NCI-H2196 (cell line): ENCODE results near the gene SORCS2.

ENCODE experiments used
- DNase-seq: peaks from one replicate; lab custom pipeline; 2025; ENCODE audit not compliant: unreplicated experiment; lab: John Stamatoyannopoulos, UW

The SORCS2 gene

GRCh38 chr4:7322166-7322991 lies 130.0 kb downstream of the SORCS2 start:
- DNase-seq = no peak

GRCh38 chr4:7323461-7323871 lies 131.1 kb downstream of the SORCS2 start:
- DNase-seq = no peak

- DNase-seq = peak; percentile 27
Measured at GRCh38 chr4:7323872-7324650, 131.7 kb downstream of the SORCS2 start.

GRCh38 chr4:7324651-7325121 lies 132.3 kb downstream of the SORCS2 start:
- DNase-seq = no peak

GRCh38 chr4:7325541-7325940 lies 133.2 kb downstream of the SORCS2 start:
- DNase-seq = no peak

- no peak for DNase-seq
Measured at GRCh38 chr4:7326306-7326692, 134.0 kb downstream of the SORCS2 start.

GRCh38 chr4:7326693-7327340 lies 134.5 kb downstream of the SORCS2 start:
- no peak for DNase-seq

- no peak for DNase-seq
Measured at GRCh38 chr4:7327341-7327885, 135.1 kb downstream of the SORCS2 start.

- no peak for DNase-seq
Measured at GRCh38 chr4:7328162-7328912, 136.0 kb downstream of the SORCS2 start.

GRCh38 chr4:7328913-7329638 lies 136.7 kb downstream of the SORCS2 start:
- DNase-seq = no peak

GRCh38 chr4:7330031-7330596 lies 137.8 kb downstream of the SORCS2 start:
- no peak for DNase-seq

- no peak for DNase-seq
Measured at GRCh38 chr4:7330811-7331681, 138.7 kb downstream of the SORCS2 start.

GRCh38 chr4:7331682-7332000 lies 139.3 kb downstream of the SORCS2 start:
- no peak for DNase-seq

- no peak for DNase-seq
Measured at GRCh38 chr4:7332216-7333023, 140.1 kb downstream of the SORCS2 start.

- no peak for DNase-seq
Measured at GRCh38 chr4:7333024-7333780, 140.9 kb downstream of the SORCS2 start.

GRCh38 chr4:7333801-7334421 lies 141.6 kb downstream of the SORCS2 start:
- no peak for DNase-seq
